HepG2 (cell line): ENCODE data around the gene CDH13. TPM values are rescaled to one million over a fixed set of nuclear protein-coding genes. Genes with fewer than 3 reads are reported as not detected.
A peak's percentile ranks its signal among the peaks of the same experiment; 100 is the strongest.

Source experiments
- HIVEP1 ChIP-seq: sonication (generic); formaldehyde crosslinking; IDR thresholded peaks from 2 replicates; pipeline ENCODE4 v1.4.0; 2020; ENCODE audit warnings: mild to moderate bottlenecking, missing genetic modification reagents
- SALL1 ChIP-seq: sonication (generic); formaldehyde crosslinking; IDR thresholded peaks from 2 replicates; pipeline ENCODE4 v1.8.0; 2022; ENCODE audit warnings: mild to moderate bottlenecking, missing genetic modification reagents
- STAG1 ChIP-seq: sonication (generic); formaldehyde crosslinking; IDR thresholded peaks from 2 replicates; pipeline ENCODE4 v1.4.0; 2020; ENCODE audit warnings: missing genetic modification reagents
- ZKSCAN1 ChIP-seq: fragments of 150-350 bp; IDR thresholded peaks from 2 replicates; pipeline ENCODE4 v1.6.1; 2014; ENCODE audit warnings: low read length
- ZNF235 ChIP-seq: sonication (generic); formaldehyde crosslinking; IDR thresholded peaks from 2 replicates; pipeline ENCODE4 v1.8.1; 2023; ENCODE audit warnings: mild to moderate bottlenecking, missing genetic modification reagents, borderline replicate concordance
- ZNF781 ChIP-seq: sonication (generic); formaldehyde crosslinking; IDR thresholded peaks from 2 replicates; pipeline ENCODE4 v1.5.1; 2020; ENCODE audit warnings: borderline replicate concordance, mild to moderate bottlenecking, missing genetic modification reagents; ENCODE audit errors: not compliant biosample characterization
- polyA plus RNA-seq, 8 experiments: library from polyadenylated mRNA; depleted of rRNA in 3 of 8; stranded (reverse) in 7 of 8; unstranded in 1 of 8; fragments of >200 nt; fragmentation: Illumina TruSeq in 4 of 8; extraction: Trizol in 4 of 8; gene quantifications; 2 replicates each; pipeline versions ENCODE4 v1.2.1 to v1.2.3, GENCODE V29; 2011 to 2016; ENCODE audit warnings: low read depth in 4 of 8, missing spikeins in 1 of 8, mixed read lengths in 1 of 8; ENCODE audit not compliant: insufficient read depth in 1 of 8
- total RNA-seq, 5 experiments: library from RNA; depleted of rRNA; stranded (reverse); fragments of >200 nt; fragmentation: Illumina TruSeq; extraction: Trizol; gene quantifications; 2 replicates each; pipeline ENCODE4 v1.2.3, GENCODE V29; 2016; ENCODE audit warnings: low read depth in 1 of 5
- TF ChIP-seq, protein P1 (sequence below): sonication (generic); formaldehyde crosslinking; IDR thresholded peaks from 2 replicates; pipeline ENCODE4 v1.5.0; 2020; ENCODE audit warnings: missing genetic modification reagents
- TF ChIP-seq, protein P2 (sequence below): sonication (generic); formaldehyde crosslinking; IDR thresholded peaks from 2 replicates; pipeline ENCODE4 v1.4.0; 2020; ENCODE audit warnings: missing genetic modification reagents, mild to moderate bottlenecking, borderline replicate concordance
- TF ChIP-seq, protein P3 (sequence below): sonication (generic); formaldehyde crosslinking; IDR thresholded peaks from 2 replicates; pipeline ENCODE4 v1.9.0; 2021; ENCODE audit warnings: missing genetic modification reagents, borderline replicate concordance
- TF ChIP-seq, protein P4 (sequence below): sonication (generic); formaldehyde crosslinking; IDR thresholded peaks from 2 replicates; pipeline ENCODE4 v1.4.0; 2020; ENCODE audit warnings: missing genetic modification reagents

Gene CDH13
- total and polyA plus RNA-seq, 2 of the 13 experiments (the other 11 are each of a cell fraction or from before 2014, with no cell fraction given), result not detected

DNA sequence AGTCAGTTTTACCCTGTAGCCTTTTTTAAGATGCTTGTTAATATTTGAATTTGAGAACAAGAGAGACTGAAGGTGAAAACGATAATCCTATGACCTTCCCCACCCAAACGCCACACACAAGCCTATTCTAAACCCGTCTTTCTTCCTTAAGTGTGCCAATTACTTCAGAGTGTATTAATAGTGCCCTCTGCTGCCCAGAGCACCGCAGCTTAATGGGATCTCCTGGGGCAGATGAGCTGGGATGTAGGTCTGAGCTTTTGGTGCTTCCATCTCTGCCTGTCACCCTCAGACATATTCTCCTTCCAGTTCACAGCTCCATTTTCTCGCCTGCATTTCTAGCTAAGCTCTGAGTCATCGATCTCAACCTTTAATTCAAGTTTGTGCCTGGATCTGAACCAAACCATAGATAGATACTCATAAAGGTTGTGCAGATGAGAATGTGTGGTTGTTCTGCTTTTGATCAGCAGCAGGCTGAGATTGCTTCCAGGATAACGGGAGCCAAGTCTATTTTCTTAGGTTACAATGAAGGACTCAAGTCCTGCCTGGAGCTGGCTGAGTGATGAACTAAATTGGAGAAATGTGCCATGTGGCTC, 46.4 kb upstream of the CDH13 start (continued):
- TF ChIP-seq, protein P1, sequence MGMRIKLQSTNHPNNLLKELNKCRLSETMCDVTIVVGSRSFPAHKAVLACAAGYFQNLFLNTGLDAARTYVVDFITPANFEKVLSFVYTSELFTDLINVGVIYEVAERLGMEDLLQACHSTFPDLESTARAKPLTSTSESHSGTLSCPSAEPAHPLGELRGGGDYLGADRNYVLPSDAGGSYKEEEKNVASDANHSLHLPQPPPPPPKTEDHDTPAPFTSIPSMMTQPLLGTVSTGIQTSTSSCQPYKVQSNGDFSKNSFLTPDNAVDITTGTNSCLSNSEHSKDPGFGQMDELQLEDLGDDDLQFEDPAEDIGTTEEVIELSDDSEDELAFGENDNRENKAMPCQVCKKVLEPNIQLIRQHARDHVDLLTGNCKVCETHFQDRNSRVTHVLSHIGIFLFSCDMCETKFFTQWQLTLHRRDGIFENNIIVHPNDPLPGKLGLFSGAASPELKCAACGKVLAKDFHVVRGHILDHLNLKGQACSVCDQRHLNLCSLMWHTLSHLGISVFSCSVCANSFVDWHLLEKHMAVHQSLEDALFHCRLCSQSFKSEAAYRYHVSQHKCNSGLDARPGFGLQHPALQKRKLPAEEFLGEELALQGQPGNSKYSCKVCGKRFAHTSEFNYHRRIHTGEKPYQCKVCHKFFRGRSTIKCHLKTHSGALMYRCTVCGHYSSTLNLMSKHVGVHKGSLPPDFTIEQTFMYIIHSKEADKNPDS (CRISPR knock-in tag), result no peak
- TF ChIP-seq SALL1 (CRISPR knock-in tag) (no peak), ZNF781 (CRISPR knock-in tag) (no peak), ZNF235 (CRISPR knock-in tag) (no peak), ZKSCAN1 (no peak), STAG1 (CRISPR knock-in tag) (peak; percentile 80), HIVEP1 (CRISPR knock-in tag) (no peak)
- TF ChIP-seq, protein P2, sequence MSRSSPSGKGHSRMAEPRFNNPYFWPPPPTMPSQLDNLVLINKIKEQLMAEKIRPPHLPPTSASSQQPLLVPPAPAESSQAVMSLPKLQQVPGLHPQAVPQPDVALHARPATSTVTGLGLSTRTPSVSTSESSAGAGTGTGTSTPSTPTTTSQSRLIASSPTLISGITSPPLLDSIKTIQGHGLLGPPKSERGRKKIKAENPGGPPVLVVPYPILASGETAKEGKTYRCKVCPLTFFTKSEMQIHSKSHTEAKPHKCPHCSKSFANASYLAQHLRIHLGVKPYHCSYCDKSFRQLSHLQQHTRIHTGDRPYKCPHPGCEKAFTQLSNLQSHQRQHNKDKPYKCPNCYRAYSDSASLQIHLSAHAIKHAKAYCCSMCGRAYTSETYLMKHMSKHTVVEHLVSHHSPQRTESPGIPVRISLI, result no peak
- TF ChIP-seq, protein P3, sequence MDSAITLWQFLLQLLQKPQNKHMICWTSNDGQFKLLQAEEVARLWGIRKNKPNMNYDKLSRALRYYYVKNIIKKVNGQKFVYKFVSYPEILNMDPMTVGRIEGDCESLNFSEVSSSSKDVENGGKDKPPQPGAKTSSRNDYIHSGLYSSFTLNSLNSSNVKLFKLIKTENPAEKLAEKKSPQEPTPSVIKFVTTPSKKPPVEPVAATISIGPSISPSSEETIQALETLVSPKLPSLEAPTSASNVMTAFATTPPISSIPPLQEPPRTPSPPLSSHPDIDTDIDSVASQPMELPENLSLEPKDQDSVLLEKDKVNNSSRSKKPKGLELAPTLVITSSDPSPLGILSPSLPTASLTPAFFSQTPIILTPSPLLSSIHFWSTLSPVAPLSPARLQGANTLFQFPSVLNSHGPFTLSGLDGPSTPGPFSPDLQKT (CRISPR knock-in tag), result no peak
- TF ChIP-seq, protein P4, sequence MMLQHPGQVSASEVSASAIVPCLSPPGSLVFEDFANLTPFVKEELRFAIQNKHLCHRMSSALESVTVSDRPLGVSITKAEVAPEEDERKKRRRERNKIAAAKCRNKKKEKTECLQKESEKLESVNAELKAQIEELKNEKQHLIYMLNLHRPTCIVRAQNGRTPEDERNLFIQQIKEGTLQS, result no peak
